GM21515 (cell line): Measurements from ENCODE around the gene FGF22.

ENCODE experiments used
- ATAC-seq: cut with Tn5 transposase; IDR thresholded peaks from one replicate; pipeline ENCODE4 v1.9.1; 2021; ENCODE audit not compliant: unreplicated experiment

The FGF22 gene

GRCh38 chr19:641702-642101 is 2.0 kb downstream of the FGF22 start:
- no peak for ATAC-seq

DNA sequence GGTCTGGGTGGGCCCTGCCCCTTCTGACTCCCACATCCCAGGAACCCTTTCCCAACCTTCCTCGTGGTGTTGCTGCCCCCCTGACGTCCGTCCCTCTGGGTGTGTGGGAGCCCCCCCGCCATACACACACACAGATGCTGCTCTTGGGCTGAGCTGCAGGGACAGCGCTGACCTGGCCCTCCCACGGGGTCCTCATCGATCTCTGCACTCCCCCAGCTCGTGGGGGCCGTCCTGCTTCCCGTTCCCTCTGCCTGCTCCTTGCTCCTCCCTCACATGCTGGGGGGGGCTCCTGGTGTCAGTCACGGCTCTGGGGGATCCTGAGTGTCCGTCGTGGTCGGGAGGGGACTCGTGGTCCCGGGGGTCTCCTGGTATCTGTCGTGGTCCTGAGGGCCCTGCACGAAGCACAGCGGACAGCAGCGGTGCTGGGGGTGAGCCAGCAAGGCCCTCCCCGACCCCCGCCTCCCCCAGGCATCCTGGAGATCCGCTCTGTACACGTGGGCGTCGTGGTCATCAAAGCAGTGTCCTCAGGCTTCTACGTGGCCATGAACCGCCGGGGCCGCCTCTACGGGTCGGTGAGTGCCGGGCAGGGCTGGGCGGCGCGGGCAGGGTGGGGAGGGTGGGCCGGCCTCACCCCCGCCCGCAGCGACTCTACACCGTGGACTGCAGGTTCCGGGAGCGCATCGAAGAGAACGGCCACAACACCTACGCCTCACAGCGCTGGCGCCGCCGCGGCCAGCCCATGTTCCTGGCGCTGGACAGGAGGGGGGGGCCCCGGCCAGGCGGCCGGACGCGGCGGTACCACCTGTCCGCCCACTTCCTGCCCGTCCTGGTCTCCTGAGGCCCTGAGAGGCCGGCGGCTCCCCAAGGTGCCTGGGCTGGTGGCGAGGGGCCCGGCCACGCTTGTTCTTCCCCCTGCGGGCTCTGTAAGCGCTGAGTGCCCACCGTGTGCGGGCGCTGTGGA is 3.4 kb downstream of the FGF22 start:
- no peak for ATAC-seq

DNA sequence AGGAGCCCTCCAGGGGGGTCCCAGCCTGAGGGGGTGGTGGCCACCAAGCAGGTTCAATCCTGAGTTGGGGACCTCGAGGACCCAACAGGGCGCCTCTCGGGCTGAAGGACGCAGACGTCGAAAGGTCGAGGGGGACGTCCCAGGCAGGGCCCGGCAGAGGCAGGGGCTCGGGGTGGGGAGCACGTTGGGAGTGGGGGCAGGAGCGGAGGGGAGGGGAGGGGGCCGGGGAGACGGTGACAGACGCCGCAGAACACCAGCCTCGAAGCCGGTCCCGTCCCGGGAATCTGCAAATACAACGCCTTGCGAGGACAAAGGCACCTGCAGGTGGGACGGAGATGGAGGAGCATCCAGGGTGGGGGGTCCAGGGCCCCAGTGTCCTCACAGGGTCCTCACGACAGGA is 4.1 kb downstream of the FGF22 start:
- ATAC-seq: no peak

DNA sequence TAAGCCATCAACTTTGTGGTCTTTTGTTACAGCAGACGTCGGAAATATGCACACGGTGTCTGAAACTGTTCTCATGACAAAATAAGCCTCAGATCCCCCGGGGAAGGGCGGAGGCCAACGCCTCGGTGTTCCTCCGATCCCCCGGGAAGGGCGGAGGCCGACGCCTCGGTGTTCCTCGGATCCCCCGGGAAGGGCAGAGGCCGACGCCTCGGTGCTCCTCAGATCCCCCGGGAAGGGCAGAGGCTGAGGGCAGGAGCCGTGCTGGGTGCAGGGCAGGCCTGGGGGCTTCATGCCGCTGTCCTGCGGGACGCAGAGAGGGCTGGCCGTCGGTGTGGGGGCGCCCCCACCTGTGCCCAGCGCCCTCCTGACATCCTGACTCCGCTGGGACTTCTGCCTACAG is 4.7 kb downstream of the FGF22 start:
- no peak for ATAC-seq

GRCh38 chr19:644789-645188 is 5.1 kb downstream of the FGF22 start:
- ATAC-seq: no peak

DNA sequence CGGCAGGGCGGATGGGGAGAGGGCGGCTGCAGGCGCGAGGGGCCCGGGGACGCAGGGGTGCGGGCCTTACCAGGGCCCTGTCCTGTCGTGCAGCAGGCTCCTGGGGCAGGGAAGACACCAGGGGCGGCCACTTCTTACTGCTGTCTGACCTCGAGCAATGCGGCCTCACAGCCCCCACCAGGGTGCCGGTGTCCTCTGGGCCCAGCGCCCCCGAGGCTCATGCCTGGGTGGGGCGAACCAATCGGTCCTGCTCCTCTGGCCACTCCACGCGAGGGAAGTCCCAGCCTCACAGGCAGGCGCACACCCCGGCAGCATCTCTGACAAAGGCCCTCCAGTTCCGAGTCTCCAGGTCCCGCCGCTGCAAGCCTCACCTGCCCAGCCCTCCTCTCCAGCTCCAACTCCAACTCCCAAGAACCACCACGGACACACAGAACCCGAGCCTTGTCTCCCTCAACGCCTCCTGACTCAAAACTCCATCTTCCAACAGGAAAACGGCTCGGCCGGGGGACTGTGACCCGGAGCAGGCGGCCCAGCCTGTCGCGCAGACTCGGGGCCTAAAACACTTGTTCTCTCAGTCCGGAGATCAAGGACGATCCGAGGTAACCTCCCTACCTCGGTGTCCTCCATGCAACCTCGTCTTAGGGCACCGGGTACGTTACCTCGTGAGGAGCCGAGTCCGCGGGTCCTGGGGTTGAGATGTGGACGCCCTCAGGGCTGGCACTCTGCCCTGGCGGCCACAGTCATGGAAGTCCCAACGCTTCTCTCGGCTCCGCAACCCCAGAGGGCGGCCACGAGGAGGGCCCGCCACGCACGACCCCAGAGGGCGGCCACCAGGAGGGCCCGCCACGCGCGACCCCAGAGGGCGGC is 6.5 kb downstream of the FGF22 start:
- no peak for ATAC-seq

DNA sequence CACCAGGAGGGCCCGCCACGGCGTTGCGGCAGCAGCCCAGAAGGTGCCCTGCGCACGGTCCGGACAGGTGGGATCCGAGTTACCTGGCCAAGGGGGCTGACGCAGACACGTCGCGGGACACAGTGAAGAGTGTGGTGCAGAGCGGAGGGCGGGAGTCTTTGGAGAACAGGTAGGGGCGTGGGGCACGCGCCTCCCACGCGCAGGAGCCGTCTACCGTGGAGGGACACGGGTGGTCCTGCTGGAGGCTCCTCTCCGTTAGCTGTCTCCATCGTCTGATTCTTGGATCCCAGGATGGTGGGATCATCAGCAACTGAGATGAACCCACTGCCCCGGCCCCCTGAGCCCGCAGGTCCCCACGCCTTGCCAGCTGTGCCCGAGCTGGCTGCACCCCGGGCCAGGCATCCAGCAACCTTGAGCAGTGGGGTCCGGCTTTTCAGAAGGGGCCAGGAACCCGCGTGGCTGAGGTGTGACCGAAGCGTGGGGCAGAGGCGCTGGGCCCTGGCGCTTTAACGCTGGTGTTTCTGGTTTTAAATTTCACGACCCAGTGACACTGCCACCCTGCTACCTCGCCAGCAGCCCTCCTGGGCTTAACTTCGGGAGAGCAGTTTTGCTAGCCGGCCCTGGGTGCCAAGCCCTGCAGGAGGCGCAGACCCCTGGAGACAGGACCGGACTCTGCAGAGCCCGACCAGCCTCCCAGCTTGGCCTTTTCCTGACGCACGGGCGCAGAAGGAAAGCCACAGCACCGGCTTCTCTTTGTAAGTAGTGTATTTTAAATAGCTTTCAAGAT is 7.3 kb downstream of the FGF22 start:
- no peak for ATAC-seq

- ATAC-seq: no peak
Measured at GRCh38 chr19:647566-648284, 8.0 kb downstream of the FGF22 start.

DNA sequence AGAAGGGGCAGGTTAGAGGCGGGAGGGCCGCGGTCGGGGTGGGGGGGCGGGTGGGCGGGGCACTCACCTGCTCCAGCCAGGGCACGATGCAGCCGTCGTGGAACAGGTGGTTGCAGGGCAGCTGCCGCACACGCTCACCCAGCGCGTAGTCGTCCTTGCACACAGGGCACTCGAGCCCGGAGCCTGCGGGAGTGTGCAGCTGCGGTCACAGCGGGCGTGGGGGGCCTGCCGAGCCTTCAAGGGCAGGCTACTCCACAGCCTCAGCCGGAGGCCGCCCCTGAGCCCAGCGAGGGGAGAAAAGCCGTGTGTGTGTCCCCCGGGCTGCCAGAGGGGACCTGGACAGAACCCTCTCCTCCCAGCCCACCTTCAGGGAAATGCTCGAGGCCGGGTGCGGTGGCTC is 8.6 kb downstream of the FGF22 start:
- no peak for ATAC-seq

GRCh38 chr19:648904-649801 is 9.5 kb downstream of the FGF22 start:
- ATAC-seq: no peak

GRCh38 chr19:650121-650520 is 10.4 kb downstream of the FGF22 start:
- ATAC-seq: no peak

DNA sequence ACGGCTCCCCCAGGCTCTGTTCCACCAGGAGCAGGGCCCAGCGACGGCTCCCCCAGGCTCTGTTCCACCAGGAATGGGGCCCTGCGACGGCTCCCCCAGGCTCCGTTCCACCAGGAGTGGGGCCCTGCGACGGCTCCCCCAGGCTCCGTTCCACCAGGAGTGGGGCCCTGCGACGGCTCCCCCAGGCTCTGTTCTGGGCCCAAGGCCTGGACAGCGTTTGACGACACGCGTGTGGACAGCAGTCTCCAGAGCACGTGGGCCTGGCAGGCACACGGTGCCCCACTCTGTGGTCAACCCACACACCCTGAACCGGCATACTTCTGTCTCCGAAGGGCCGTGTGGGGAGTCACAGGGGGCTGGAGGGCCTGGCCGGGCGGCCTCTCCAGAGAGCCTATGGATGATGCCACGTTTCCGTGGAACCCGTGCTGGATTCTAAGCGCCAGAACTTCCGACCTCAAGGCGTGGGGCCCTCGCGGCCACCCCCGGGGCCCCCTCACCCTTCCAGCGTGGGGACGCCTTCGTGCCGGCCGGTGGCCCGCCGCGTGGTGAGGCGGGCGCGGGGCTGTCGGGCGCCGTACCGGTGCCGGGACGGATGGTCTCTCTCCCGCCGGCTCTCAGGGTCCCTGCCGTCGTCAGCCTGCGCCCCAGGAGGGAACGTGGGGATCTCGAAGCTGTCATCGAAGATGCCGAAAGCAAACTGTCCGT is 11.6 kb downstream of the FGF22 start:
- ATAC-seq: no peak

DNA sequence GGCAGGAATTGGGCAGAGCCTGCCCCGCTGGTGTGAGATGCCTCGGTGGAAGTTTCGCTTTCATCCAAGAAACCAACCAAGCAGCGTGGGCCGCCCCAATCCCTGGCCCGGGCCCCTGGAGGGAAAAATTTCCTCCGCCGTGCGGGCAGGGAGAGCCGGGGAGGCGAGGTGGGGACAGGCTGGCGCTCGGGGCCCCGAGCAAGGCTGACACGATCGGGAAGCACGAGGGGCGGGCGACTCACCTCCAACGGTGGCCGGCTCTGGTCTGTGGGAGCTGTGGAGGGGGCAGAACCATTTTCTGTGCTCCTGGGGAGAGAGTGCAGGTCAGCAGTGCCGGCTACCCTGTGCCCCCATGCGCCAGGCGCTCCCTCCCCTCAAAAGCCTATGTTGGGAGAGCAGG is 12.3 kb downstream of the FGF22 start:
- ATAC-seq: no peak

- no peak for ATAC-seq
Measured at GRCh38 chr19:652467-653389, 13.0 kb downstream of the FGF22 start.

DNA sequence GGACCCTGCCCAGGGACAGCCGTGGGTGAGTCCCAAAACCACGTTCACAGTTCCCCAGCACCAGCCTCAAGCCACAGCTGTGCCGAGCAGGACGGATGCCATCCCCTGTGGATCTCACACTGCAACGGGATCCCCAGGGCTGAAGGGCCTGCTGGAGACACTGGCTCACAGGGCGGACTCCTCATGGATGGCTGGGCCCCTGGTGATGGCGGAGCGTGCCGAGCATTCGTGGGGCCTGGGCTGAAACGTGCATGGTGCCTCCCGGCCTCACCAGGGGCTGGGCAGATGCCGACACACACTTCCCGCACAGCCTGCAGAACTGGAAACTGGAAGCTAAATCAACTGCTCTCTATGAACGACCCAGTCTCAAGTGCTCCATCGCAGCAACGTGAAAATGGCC is 13.7 kb downstream of the FGF22 start:
- no peak for ATAC-seq

DNA sequence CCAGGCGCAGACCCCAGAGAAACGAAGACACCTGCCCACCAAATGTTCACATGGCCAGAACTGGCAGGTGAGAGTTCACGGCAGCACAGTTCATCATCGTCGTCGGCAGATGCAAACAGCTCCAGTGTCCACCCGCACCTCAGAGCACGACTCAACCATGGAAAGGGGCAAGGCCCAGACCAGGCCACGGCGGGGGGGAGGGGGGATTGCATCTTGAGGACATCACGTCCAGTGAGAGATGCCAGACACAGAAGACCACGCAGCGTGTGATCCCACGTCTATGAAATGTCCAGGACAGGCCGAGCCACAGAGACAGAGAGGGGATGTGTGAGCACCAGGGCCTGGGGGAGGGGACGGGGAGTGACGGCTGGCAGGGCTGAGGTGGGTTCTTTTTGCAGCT is 16.0 kb downstream of the FGF22 start:
- ATAC-seq: no peak

DNA sequence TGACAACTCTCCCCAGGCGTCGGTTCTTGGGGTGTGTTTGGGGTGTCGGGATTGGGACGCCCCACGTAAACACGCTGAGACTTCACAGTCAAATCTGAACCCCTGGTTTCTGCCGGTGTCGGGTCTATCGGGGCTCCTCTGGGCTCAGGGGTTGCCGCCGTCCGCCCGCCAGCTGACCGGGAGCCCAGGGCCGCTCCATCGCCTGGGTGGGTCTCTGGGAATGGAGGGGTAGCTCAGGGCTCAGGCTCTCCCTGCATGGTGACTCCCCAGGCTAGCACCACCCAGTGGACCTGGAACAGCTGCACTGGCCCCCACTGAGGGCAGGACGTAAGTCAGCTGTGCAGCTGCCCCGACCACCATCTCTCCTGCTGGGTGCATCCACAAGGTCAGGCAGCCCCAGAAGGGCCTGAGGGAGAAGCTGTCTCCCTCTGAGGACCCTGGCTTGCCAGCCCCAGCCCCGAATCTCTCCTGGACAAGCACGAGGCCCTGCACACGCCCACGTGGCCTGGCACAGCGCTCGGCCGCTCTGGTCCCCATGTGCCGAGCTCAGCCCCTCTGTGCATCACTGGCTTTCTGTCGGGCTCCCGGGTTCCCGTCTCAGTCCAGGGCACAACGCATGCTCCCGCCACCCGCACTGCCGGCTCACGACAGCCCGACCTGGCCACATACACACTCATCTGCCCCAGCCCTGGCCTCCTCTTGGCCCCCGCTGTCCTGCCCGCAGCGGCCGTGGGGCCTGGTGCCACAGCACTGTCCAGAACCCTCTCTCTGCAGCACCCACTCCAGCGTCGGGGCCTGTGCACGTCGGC is 17.3 kb downstream of the FGF22 start:
- ATAC-seq: no peak
